GM21717 (cell line): ENCODE measurements around the gene PDE6G.

Experiments
- ATAC-seq: cut with Tn5 transposase; IDR thresholded peaks from one replicate; pipeline ENCODE4 v1.9.1; 2021; ENCODE audit warnings: mild to moderate bottlenecking, moderate library complexity; ENCODE audit not compliant: unreplicated experiment

PDE6G gene

GRCh38 chr17:81664051-81664470, 7.7 kb upstream of the PDE6G start:
- ATAC-seq, result no peak

GRCh38 chr17:81662002-81662401, 5.7 kb upstream of the PDE6G start:
- no peak for ATAC-seq

- ATAC-seq, result no peak
These were observed 4.1 kb upstream of the PDE6G start for GRCh38 chr17:81660441-81660840.

GRCh38 chr17:81659038-81659437, 2.7 kb upstream of the PDE6G start:
- ATAC-seq, result no peak

- no peak for ATAC-seq
These were observed 493 bp upstream of the PDE6G start for GRCh38 chr17:81656835-81657234.

- no peak for ATAC-seq
These were observed 794 bp downstream of the PDE6G start for GRCh38 chr17:81655378-81656117.

- no peak for ATAC-seq
These were observed 3.2 kb downstream of the PDE6G start for GRCh38 chr17:81652906-81653771.

GRCh38 chr17:81651692-81652091, 4.7 kb downstream of the PDE6G start:
- ATAC-seq, result no peak

GRCh38 chr17:81650951-81651350, 5.4 kb downstream of the PDE6G start:
- no peak for ATAC-seq

GRCh38 chr17:81648707-81649085, 7.6 kb downstream of the PDE6G start:
- ATAC-seq, result no peak

GRCh38 chr17:81648013-81648706, 8.2 kb downstream of the PDE6G start:
- ATAC-seq, result no peak

- ATAC-seq, result no peak
These were observed 8.7 kb downstream of the PDE6G start for GRCh38 chr17:81647640-81648012.

GRCh38 chr17:81646869-81647600, 9.3 kb downstream of the PDE6G start:
- ATAC-seq, result no peak

GRCh38 chr17:81644976-81645952, 11.1 kb downstream of the PDE6G start:
- no peak for ATAC-seq

GRCh38 chr17:81644496-81644895, 11.8 kb downstream of the PDE6G start:
- ATAC-seq, result no peak

- no peak for ATAC-seq
These were observed 14.4 kb downstream of the PDE6G start for GRCh38 chr17:81641825-81642489.

GRCh38 chr17:81640011-81640410, 16.3 kb downstream of the PDE6G start:
- ATAC-seq, result no peak

GRCh38 chr17:81638683-81639082, 17.7 kb downstream of the PDE6G start:
- ATAC-seq, result no peak
